Femur (tissue), 1 donor: Measurements from ENCODE around the gene VSTM2B.
A peak's percentile ranks its signal among the peaks of the same experiment; 100 is the strongest.
"Not testable (repeated sequence)": the region's sequence is repeated elsewhere in the genome, so short reads cannot be mapped to it uniquely, and the experiment has no call there.

Experiments
- DNase-seq: peaks from one replicate; pipeline ENCODE4 v3.0.0-alpha.2; 2017

VSTM2B gene

DNA sequence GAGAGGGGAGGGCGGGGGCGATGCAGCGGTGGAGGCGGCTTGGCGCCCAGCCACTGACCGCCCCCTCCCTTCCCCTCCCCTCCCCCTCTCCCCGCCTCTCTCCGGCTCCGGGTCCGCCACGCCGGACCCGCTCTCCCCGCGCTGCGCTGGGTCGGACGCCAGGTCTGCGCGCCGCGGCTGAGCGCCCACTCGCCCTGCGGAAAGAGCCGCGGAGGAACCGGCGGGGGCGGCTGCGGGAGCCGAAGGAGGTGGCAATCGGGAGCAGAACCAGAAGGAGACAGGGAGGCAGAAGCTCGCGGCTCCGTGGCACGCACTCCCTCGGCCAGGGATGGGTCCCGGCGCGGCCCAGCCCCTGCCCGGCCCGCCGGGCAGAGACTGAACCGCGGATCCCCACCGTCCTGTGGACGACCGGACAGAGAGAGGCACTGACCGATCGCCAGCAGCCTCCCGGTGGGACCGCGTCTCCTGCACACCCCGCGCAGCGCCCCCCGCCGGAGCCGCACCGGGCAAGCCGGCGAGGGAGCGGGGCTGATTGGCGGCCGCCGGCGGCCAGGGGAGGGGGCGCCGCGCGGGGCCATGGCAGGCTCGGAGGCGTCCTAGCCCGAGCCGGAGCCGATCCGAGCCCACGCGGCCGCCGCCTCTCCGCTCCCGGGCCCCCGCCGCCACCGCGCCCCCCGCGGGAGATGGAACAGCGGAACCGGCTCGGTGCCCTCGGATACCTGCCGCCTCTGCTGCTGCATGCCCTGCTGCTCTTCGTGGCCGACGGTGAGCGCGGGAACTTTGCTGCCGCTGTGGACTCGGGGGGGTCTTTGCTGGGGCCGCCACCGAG, at the start of gene VSTM2B:
VSTM2B (plus strand) TSS at position 94 of the 829 bp plus-strand sequence; CDS start at position 684, 590 bp downstream.
- no peak for DNase-seq

DNA sequence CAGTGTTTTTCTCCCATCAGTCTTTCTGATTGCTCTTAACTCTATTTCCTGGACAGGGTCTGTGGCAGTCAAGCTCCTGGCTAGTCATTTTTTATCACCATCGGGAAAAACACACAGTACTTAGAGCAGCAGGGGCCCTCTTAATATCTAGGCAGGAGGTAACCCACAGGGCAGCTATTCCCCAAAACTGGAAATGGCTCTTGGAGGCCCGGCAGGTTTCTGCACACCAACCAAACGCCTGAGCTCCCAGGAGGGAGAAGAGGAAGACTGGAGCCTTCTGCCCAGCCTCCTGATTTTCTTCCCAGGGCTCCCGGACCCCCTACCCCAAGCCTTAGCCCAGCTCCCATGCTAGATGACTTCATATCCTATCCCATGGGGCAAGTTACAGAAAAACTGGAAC, 49.3 kb upstream of the VSTM2B start:
- no peak for DNase-seq

DNA sequence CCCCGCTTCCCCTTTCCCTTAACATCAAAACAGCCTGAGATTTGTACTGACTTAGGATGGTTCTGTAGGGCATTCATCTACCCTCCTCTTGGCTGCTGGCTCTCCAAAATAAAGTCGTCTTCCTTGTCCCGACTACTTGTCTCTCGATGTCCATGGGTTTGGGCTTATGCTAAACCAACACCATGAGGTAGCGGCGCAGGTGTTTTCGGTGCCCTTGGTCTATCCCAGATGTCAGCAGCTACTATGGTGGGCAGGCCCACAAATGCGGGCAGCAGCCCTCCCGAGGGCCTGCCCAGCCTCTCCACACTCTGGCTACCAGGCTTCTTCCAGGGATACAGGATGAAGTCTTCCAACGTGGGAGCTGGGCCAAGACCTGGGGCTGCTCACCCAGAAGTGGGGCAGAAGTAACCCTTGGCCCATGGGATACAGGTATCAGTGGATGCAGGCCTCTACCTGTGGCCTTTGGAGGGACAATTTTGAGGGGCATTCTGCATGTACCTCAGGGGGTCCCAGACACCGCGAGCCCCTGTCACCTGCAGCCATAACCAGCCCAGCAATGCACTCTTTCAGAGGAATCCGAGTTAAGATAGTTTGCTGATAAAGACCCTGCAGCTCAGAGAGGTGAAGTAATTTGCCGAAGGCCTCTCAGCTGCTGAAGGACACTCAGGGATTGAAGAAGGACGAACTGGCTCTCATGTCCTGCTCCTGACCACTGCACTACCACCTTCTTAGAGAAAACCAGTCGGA, 47.8 kb upstream of the VSTM2B start:
- no peak for DNase-seq

DNA sequence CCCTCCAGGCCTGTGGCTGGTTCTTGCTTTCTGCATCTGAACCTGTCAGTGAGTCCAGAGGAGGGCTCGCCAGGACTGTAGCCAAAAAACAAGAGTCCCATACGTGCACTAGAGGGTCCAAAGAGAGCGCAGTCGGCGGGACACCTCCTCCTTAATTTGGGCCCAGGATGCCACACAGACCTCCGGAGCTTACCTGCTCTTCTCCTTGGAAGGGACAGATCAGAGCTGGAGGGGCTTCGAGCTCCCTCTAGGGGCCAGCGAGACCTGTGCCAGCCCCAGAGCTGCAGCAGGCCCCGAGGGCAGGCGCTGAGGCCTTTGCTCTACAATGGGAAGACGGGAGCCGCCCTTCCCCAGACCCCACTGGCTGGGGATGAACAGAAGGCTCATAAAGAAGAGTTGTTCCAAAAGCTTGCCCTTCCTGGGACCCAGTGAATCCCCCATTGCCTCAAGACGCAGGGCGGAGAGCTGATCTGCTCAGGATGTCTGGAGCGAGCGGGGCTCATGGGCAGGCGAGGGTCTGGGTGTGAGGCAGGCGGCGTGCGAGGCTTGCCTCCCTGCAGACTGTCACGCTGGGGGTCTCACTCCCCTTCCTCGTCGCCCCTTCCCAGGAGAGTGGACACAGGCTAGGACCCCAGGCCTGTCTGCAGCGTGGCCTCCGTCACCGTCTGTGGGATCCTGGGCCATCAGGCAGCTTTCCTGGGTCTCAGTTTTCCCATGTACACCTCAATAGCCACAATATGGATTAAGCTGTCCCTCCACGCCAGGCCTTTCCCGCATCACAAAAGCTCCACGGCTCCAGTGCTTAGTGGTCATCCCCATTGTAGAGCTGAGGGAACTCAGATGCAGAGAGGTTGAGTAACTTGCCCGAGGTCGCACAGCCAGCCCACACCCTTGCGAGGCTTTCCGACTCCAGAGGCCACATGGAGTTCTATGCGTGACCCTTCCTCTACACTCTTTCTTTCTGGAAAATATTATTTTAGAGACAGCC, 46.9 kb upstream of the VSTM2B start:
- DNase-seq = no peak

DNA sequence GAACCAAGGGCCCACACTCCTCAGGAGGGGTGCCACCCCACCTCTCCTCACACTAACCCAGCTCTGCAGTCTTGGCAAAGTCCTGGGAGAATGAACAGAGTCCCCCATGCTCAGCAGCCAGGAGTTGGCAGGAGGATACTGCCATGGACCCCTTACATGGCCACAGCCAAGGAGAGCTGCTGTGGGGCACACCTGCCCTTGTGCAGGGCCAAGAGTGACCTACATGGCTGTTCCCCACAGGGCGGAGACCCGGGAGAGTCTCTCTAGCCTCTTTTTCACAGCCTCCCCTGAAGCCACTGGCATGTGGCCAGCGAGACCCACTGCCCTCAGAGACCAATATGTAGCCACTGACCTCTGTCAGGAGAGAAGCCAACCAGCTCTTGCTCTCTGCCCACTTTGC, 45.9 kb upstream of the VSTM2B start:
- DNase-seq = no peak

DNA sequence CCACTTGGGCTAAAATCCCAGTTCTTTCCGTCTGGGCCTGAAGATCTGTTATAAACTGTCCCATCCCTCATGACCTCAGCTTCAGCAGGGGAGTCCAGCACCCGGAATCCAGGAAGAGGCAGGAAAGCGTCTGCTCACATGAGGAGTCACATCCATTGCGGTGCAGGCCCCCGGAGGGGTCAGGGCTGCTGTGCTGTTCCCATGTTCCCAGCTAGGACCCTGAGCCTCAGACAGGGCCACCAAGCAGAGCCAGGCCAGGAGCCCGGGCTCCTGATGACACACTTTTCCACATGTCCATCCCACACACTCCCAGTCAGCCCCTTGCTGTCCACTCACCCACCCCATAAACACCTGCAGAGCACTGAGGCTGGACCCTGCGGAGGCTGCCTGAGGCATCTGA, 45.3 kb upstream of the VSTM2B start:
- DNase-seq = no peak

DNA sequence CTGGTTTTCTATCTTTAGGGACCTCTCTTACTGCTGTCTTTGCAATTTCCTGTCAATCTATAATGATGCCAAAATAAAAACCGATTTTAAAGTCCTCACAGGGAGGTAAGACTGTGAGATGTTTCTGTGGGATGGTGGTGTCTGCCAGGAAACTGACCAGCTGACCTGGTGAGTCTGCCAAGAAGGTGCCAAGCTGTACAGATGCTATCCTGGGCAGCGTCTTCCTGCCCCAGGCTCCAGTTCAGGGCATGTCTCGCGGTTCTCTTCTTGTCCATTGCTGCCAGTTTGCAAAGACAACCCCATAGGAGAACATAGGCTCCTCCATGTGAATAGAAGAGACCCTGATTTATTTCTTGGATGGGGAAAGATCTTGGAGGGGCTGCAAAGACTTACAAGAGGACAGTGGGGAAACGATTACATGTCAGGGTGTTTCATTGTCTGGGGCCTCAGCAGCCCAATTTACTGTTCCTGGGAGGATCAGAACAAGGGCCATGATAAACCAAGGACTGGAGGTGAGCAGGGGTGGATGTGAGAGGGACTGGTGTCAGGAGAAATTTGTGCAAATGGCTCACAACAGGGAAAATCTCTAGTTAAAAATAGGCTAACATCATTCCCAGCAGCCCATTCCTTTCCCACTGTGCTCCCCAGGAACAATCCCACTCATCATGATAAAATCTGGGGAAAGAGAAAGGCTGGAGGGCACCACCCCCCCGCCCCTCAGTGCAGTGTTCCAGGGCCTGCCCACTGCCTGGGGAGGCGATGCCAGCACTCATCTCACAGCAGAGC, 42.7 kb upstream of the VSTM2B start:
- no peak for DNase-seq

DNA sequence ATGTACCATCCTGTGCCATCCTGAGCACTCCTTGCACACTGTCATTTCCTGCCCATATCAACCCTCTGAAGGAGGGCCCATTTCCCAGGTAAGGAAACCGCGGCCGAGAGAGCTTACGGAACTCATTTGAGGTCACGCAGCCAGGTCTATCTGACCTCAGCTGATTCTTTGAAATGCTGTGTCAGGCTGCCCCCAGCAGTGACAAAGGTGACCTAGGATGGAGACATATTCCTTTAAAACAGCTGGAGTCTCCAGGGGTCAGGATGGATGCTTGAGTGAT, 42.2 kb upstream of the VSTM2B start:
- no peak for DNase-seq

DNA sequence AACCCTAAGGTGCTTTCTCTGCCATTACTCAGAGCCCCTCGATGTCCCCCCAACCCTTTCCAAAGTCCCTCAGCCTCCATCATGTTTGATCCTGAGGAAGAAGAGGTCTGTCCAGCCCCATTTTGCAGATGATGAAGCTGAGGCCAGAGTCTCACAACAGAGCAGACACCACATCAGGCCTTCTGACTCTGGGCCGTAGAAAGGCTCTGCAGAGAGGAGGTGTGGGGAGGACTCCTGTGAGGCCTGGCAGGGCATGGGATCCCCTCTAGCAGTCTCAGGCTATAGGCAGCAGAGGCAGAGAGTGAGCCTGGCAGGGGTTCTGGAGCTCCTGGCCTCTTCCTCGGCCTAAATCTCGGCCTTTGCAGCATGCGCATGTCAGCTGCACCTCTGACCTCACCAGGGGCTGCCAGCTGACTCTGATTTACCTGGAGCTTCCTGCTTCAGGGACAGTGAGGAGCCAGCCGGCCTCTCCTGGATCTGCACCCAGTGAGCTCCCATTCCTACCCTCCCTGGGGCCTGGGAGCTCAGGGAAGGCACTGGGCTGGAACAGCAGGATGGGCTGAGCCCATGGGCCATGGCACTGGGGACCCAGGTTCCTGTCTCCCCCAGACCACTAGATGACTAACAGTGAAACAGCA, 41.7 kb upstream of the VSTM2B start:
- DNase-seq = no peak

DNA sequence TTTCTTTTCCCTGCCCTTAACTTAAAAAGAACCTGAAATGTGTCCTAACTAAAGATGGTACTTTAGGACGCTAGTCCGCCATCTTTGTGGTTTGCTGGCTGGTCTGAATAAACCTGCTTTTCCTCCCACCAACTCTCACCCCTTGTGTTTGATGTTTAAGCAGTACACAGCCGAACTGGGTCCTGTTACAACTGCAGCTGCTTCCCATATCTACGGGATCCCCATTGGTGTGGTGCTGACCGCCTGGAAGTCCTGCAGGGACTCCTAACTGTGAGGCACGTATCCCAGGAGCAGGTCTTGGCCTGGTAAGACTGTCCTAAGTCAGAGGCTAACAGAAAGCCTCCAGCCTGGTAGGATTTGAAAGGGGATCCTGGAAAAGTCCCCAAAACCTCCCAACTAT, 40.9 kb upstream of the VSTM2B start:
- no peak for DNase-seq

DNA sequence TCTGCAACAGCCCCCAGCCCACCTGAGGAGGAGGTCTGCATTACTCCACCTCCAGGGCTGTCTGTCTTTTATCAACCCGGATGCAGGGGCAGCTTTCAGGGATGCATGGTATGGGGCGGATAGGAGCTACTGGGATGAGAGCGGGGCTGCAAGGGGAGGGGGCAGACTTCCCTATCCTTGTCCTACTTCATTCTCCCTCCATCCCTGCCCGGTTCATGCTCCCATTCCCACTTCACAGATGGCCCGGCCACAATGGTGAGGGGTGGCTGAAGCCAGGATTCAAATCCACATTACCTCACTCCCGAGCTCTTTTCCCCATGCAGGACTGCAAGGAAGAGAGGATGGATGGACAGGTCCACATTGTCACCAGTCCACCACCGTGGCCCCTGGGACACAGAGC, 40.5 kb upstream of the VSTM2B start:
- DNase-seq = no peak

DNA sequence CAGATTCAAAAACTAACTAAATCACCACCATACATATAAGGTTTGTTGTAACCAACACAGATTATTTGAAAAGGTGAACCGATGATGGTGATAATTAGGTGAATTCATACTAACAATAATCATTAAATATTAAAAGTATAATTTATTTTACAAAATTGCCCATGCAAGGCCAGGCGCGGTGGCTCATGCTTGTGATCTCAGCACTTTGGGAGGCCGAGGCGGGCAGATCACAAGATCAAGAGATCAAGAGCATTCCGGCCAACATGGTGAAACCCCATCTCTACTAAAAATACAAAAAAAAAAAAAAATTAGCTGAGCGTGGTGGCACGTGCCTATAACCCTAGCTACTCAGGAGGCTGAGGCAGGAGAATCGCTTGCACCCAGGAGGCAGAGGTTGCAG, 38.8 kb upstream of the VSTM2B start:
- not testable (repeated sequence) for DNase-seq

DNA sequence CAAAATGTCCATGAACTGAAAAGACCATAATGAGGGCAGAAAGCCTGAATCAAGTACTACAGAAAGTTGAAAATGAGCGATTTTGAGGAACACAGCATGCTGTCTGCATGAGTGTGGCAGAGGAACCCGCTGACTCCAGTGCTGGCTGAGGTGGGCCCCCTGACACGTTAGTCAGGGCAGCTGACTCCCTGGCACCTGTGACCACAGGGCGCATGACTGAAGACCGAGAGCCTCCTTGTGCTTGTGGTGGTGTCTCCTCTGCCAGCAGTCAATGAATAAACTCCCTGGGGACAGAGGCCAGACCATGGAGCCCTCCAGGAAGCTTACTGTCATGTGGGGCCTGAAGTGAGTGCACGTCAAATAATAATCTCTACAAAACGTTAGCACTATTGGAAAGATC, 38.4 kb upstream of the VSTM2B start:
- DNase-seq = no peak

DNA sequence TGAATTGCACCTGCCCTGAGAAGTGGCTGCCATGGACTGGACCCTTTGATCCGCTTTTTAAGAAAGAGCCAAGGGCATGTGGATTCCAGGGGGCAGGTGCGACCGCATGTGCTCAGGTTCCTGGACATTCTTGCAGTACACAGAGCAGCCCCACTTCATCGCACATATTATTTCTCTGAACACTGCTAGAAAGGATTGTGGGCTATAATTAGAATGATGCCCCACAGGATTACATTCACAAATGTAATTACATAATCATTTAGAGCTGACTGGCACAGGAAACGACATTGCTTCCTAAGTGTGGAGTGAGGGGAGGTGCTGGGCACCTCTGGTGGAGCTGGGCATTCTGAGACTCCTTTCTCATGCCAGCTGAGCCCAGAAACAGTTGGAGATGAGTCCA, 37.5 kb upstream of the VSTM2B start:
- DNase-seq = no peak

DNA sequence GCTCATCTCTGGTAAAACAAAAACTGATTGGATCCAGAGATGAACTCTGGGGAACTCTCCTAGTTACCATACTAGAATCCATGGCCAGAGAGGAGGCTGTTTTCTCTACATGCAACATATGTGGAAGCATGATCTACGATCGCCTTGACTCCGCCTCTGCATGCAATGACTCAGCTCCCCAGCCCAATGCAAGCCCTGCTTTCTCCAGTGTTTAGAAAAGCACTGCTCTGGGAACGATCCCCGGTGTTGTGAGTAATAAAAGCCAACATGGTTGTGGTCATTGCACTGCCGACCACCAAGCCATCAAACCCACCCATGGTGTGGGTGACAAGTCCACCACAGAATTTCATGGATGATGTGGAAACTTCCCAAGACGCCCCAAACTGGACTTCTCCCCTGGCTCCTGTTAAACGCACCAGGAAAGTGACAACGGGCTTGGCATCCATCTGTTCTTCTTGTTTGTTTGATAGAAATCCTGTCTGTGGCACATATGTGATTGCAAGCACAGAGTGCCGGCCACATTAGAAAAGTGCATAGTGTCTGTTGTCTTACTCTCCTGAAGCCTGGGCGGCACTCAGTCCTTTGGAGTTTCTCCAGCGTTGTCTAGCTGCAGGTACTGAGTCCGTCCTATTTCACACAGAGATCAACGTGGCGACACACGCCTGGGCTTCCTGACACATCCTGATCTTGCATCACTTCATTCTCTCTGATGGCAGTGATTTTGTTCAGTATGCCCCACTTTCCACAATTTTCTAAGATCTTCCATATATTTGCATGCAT, 36.4 kb upstream of the VSTM2B start:
- DNase-seq = no peak

DNA sequence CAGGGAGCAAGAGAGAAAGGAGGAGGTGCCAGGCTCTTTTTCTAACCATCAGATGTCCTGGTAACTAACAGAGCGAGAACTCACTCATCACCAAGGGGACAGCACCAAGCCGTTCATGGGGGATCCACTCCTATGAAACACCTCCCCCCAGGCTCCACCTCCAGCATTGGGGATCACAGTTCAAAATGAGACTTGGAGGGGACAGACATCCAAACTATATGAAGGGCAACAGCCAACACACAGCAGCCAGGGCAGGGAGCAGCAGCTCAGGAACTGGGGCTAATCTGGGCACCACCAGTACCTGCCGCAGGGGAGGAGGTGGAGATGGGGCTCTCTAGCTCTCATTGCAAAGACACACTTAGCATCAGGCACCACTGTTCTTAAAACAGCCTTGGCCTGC, 34.3 kb upstream of the VSTM2B start:
- DNase-seq = no peak

DNA sequence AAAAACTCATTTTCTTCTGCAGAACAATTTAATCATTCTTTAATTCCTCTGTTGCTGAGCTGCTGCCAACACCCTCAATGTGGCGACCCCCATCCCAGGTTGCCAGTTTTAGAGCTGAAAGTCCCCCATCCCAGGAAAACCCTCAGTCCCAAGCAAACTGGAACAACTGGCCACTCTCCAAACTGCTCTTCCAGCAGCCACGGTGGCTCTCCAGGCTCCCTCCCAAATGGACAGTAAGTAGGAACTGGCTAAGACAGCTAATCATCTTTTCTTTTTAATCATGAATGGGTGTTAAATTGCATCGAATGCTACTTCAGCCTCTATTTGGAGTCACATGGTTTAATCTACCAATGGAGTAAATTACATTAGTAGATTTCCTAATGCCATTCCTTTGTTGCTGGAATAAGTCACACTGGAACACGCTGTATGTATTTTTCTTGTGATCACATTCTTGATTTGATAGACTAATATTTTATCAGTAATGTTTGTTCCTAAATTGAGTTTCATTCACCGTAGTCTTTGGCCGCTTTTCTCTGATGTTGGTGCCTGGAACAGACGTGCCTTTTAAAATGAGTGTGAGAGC, 33.7 kb upstream of the VSTM2B start:
- DNase-seq = no peak

DNA sequence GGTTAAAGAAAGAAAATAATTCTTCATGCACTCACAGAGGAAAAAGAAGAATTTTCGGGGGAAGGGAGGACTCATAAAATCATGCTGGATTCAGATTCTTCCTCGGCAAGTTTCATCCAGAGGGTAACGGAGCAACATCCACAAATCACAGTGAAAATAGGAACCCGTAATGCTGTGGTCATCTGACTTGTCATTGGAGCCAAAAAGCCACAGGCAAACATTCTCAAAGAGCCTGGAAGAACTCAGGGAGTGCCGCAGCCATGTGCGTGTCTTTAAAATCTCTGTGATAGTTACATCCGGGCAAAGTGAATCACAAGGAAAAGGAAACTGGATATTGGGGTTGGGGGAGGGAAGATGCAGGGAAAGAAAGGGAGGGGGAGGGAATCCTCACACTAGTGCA, 33.0 kb upstream of the VSTM2B start:
- peak; percentile 37 for DNase-seq

DNA sequence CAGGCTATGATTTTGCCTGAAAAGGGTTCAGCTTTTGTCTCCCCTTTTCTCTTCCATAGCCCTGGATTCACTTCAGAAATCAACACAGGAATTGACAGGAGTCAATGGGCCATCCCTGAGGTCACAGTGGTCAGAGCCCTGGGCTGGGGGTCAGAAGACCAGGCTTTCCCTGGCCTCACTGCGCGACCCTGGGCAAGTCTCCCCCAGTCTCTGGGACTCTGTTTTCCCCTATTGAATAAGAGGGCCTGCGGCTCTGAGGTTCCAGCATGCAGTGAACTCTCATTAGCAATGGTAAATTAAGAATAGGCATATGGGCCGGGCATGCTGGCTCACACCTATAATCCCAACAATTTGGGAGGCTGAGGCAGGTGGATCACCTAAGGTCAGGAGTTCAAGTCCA, 30.7 kb upstream of the VSTM2B start:
- DNase-seq = no peak

DNA sequence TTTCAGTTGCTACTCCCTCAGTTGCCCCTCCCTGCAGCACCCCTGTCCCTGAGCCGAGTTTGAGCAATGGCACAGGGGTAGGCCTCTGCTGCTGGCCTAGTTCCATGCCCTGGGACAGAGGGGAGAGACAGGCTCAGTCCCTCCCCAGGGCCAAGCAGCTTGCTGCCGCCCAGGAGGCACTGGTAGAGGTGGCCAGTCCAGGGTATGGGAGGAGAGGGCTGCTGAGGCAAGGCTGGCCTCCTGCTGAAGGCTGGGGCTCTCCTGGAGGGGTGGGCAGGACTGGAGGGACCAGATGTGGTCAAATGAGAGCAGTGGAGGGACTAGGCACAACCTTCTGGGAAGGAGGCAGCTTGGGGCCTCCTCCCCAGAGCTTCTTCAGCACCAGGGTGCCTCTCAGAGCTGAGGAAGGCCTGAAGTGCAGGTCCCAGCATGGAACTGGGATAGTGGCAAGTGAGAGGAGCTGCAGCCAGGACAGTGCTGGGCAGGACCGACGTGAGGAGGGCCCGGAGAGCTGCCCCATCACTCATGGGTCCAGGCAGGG, 29.8 kb upstream of the VSTM2B start:
- DNase-seq = no peak

DNA sequence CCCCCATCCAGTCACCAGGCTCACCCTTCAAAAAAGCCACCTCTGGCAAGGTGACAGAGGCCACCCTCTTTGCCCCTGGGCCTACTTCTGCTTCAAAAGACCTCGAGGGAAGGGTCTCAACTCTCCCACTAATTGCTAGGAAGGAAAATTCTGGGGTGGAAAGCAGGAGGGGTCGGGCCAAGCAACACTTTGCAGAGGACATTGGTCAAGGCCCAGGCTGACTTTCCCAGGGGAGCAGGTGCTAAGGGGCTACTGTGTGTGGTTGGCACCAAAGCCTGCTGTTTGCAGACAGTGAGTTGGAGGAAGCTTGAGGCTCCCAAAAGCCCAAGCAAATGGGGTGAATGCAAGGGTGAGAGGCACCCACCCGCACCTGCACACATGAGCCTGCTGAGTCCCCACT, 28.6 kb upstream of the VSTM2B start:
- no peak for DNase-seq
